Panc1 (cell line): ENCODE data around the gene MAPK1IP1L. TPM values are rescaled to one million over a fixed set of nuclear protein-coding genes. Genes with fewer than 3 reads are reported as not detected.
"Not testable (repeated sequence)": the region's sequence is repeated elsewhere in the genome, so short reads cannot be mapped to it uniquely, and the experiment has no call there.

Experiments used
- ATAC-seq: fragments of 200-7000 bp; cut with Tn5 transposase; 2 replicates; pipeline ENCODE4 v1.9.1; 2020; ENCODE audit warnings: mild to moderate bottlenecking, moderate library complexity
- BruUV-seq: library from RNA; stranded (reverse); fragments of 400-500 nt; replicated peaks from 2 replicates; lab custom pipeline; 2021; lab: Mats Ljungman, UMichigan
- CTCF ChIA-PET: fragments of 300-600 bp; sonication (Branson Sonifier 250); formaldehyde crosslinking; loops from one replicate; lab custom pipeline; 2022; ENCODE audit warnings: antibody characterized with exemption; lab: Charles Lee
- POLR2A ChIA-PET: fragments of 300-600 bp; sonication (Branson Sonifier 250); formaldehyde crosslinking; loops from one replicate; lab custom pipeline; 2022; ENCODE audit warnings: antibody characterized with exemption; lab: Charles Lee
- DNase-seq: peaks from one replicate; pipeline ENCODE4 v3.0.0-alpha.2; 2010; ENCODE audit warnings: low read depth, low spot score
- H3K27ac ChIP-seq: 2 replicates; pipeline ENCODE4 v1.5.1; 2011; ENCODE audit warnings: mild to moderate bottlenecking, low read length, inconsistent platforms
- H3K27me3 ChIP-seq: fragments of 200-500 bp; sonication (Bioruptor generic); 2 replicates; pipeline ENCODE4 v1.6.0; 2014; ENCODE audit warnings: low read length, inconsistent platforms; ENCODE audit not compliant: control insufficient read depth, insufficient read depth
- H3K36me3 ChIP-seq: fragments of 200-500 bp; sonication (Bioruptor generic); 2 replicates; pipeline ENCODE4 v1.5.1; 2014; ENCODE audit warnings: inconsistent platforms, mild to moderate bottlenecking, low read length, moderate library complexity; ENCODE audit not compliant: control insufficient read depth, insufficient read depth
- H3K4me1 ChIP-seq: 2 replicates; pipeline ENCODE4 v1.5.1; 2011; ENCODE audit warnings: inconsistent platforms, mild to moderate bottlenecking, low read length, moderate library complexity; ENCODE audit not compliant: control insufficient read depth, insufficient read depth
- H3K4me3 ChIP-seq, 2 experiments: 2 replicates each; pipeline ENCODE4 v1.5.1; 2011 to 2012; ENCODE audit warnings: low read depth in 2 of 2, low read length in 2 of 2, mild to moderate bottlenecking in 2 of 2, inconsistent platforms in 1 of 2, moderate library complexity in 1 of 2
- H3K9me3 ChIP-seq: fragments of 200-500 bp; sonication (Bioruptor generic); 2 replicates; pipeline ENCODE4 v1.5.1; 2014; ENCODE audit warnings: low read depth, mild to moderate bottlenecking, inconsistent platforms, low read length, moderate library complexity; ENCODE audit not compliant: control insufficient read depth, insufficient read depth
- CTCF ChIP-seq: fragments of 450-650 bp; IDR thresholded peaks from 2 replicates; pipeline ENCODE4 v1.5.1; 2017; ENCODE audit warnings: mild to moderate bottlenecking
- POLR2AphosphoS5 ChIP-seq: IDR thresholded peaks from 2 replicates; pipeline ENCODE4 v1.6.1; 2012; ENCODE audit warnings: mild to moderate bottlenecking, low read depth, low read length, moderate library complexity
- REST ChIP-seq, 2 experiments: IDR thresholded peaks; 2 replicates each; pipeline ENCODE4 v1.6.1; 2011 to 2012; ENCODE audit warnings: low read depth in 2 of 2, control low read depth in 1 of 2, low read length in 1 of 2, mild to moderate bottlenecking in 1 of 2, moderate library complexity in 1 of 2; ENCODE audit not compliant: insufficient read depth in 1 of 2
- SIN3A ChIP-seq: IDR thresholded peaks from 2 replicates; pipeline ENCODE4 v1.6.1; 2012; ENCODE audit warnings: low read depth, mild to moderate bottlenecking, low read length, moderate library complexity, borderline replicate concordance; ENCODE audit not compliant: insufficient read depth
- TCF7L2 ChIP-seq: IDR thresholded peaks from 2 replicates; pipeline ENCODE4 v1.6.1; 2011; ENCODE audit warnings: mild to moderate bottlenecking, low read depth, low read length, inconsistent platforms
- in situ Hi-C: cut with HindIII; loops from 2 replicates; pipeline ENCODE4 v1.10.0; 2016; ENCODE audit warnings: low sequenced_read_pairs, low pct_unique_long_range_greater_than_20kb
- intact Hi-C: fragments of 100-400 bp; cut with micrococcal nuclease; formaldehyde crosslinking; loops from one replicate; pipeline ENCODE4 v1.10.0; 2022; ENCODE audit not compliant: unreplicated experiment
- total RNA-seq: library from RNA; stranded (reverse); gene quantifications from one replicate; pipeline ENCODE4 v1.2.1, GENCODE V29; 2021; ENCODE audit not compliant: unreplicated experiment

The MAPK1IP1L gene
- total RNA-seq, 1 experiment from 2014 or later = 79.4 TPM

GRCh38 chr14:55015006-55015405, 36.4 kb upstream of the MAPK1IP1L start:
- DNase-seq (no peak), ATAC-seq (no peak)
- intact Hi-C loops (no loop called here), in situ Hi-C loops (no loop called here)
- Histone ChIP-seq H3K9me3 (no peaks in the 10 kb centered on the region), H3K4me1 (no peaks in the 10 kb centered on the region), H3K36me3 (peaks cover 3% of the 10 kb centered on the region; the same call in 1 of the 2 replicates), H3K4me3 (no peak overlapping the region), H3K27ac (no peak overlapping the region), H3K27me3 (no peaks in the 10 kb centered on the region)
- TF ChIP-seq SIN3A = no peak
- CTCF ChIA-PET = no interaction called here
- BruUV-seq = no TSS peak
- POLR2A ChIA-PET = interaction anchor here (0.6 kb wide), 1 partner anchor 36 kb away, joined by 4 read pairs; the partner anchor contains the start of gene MAPK1IP1L

- CTCF ChIA-PET = no interaction called here
- Histone ChIP-seq H3K36me3 (no peaks in the 10 kb centered on the region; the same call in 1 of the 2 replicates), H3K27ac (no peak overlapping the region), H3K27me3 (no peaks in the 10 kb centered on the region), H3K4me1 (no peaks in the 10 kb centered on the region), H3K9me3 (no peaks in the 10 kb centered on the region), H3K4me3 (no peak overlapping the region)
- in situ Hi-C loops = no loop called here
- POLR2A ChIA-PET = no interaction called here
- no peak for TF ChIP-seq SIN3A
- TF ChIP-seq POLR2AphosphoS5 = no peak
- TF ChIP-seq CTCF = no peak
- no peak for TF ChIP-seq REST (IDR thresholded peaks at IDR 0.05; ENCODE audit: insufficient read depth in 1 of 2, low read depth in 2 of 2, low read length in 1 of 2)
- no peak for TF ChIP-seq TCF7L2
- DNase-seq = no peak
- intact Hi-C loops = no loop called here
- no TSS peak for BruUV-seq
- no peak for ATAC-seq
These were observed 31.4 kb upstream of the MAPK1IP1L start for GRCh38 chr14:55019968-55020554.

GRCh38 chr14:55024365-55024764, 27.1 kb upstream of the MAPK1IP1L start:
- H3K27me3 ChIP-seq, CTCF ChIA-PET, DNase-seq, H3K4me3 ChIP-seq, ATAC-seq, H3K27ac ChIP-seq, intact Hi-C loops, POLR2A ChIA-PET, BruUV-seq, H3K9me3 ChIP-seq, in situ Hi-C loops: not testable (repeated sequence)
- Histone ChIP-seq H3K36me3 (peaks cover 11% of the 10 kb centered on the region), H3K4me1 (peaks cover 14% of the 10 kb centered on the region)
